Breast epithelium (tissue), 3 donors: ENCODE results near the gene ROR2.

Experiments used
- POLR2A ChIP-seq: fragments of 450-650 bp; IDR thresholded peaks from one replicate; pipeline ENCODE4 v1.6.1; 2016; ENCODE audit warnings: antibody characterized with exemption, mild to moderate bottlenecking, moderate library complexity
- TF ChIP-seq, protein P1 (sequence below), 3 donors: fragments of 450-650 bp; IDR thresholded peaks; one replicate each; pipeline ENCODE4 v1.5.1; 2016 to 2017; ENCODE audit warnings: antibody characterized with exemption in 3 of 3, mild to moderate bottlenecking in 3 of 3, moderate library complexity in 3 of 3

DNA sequence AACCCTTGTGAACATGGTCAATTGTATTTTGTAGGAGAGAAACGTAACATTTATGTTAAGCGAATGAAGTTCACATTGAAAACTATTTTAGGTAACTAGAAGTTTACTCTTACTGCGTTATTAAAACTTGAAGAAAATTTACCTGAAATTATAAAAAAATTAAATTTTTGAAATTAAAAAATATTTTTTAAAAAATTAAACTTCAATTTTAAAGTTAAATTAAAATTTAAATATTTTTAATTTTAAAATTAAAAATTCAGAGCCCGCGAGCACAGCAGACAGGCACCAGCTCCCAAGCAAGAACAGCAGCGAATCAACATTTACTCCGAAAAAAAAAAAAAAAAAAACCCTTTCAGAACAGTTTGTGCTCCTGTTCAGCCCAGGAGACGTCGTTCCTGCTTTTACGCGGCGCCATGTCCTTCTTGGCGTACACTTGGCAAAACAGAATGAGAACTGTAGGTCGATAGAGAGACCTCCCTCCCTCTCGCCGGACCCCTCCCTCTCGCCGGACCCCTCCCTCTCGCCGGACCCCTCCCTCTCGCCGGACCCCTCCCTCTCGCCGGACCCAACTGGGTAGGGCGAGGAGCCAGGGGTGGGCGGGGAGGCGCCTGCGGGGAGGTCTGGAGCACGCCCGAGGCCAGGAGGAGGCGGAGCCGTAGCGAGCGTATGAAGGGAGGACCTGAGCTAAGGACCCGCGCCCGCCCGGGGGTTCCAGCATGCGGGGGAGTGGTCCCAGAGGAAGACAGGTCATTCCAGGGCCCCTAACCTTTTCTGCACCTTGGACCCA lies 235.8 kb downstream of the ROR2 start:
- TF ChIP-seq, protein P1, sequence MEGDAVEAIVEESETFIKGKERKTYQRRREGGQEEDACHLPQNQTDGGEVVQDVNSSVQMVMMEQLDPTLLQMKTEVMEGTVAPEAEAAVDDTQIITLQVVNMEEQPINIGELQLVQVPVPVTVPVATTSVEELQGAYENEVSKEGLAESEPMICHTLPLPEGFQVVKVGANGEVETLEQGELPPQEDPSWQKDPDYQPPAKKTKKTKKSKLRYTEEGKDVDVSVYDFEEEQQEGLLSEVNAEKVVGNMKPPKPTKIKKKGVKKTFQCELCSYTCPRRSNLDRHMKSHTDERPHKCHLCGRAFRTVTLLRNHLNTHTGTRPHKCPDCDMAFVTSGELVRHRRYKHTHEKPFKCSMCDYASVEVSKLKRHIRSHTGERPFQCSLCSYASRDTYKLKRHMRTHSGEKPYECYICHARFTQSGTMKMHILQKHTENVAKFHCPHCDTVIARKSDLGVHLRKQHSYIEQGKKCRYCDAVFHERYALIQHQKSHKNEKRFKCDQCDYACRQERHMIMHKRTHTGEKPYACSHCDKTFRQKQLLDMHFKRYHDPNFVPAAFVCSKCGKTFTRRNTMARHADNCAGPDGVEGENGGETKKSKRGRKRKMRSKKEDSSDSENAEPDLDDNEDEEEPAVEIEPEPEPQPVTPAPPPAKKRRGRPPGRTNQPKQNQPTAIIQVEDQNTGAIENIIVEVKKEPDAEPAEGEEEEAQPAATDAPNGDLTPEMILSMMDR (IDR thresholded peaks at IDR 0.05): no peak
- TF ChIP-seq POLR2A: no peak
